Mucosa of rectum (tissue), 2 donors: ENCODE results near the gene RABAC1.
"Not testable (repeated sequence)": the region's sequence is repeated elsewhere in the genome, so short reads cannot be mapped to it uniquely, and the experiment has no call there.

Experiments used
- H3K27ac ChIP-seq, 2 donors: one replicate each; pipeline ENCODE4 v1.7.0; 2013; ENCODE audit warnings: inconsistent platforms in 2 of 2, low read depth in 2 of 2, low read length in 2 of 2
- H3K27me3 ChIP-seq, 2 donors: one replicate each; pipeline ENCODE4 v1.7.0; 2013; ENCODE audit warnings: low read length in 2 of 2; ENCODE audit not compliant: control insufficient read depth in 2 of 2, insufficient read depth in 2 of 2
- H3K36me3 ChIP-seq, 2 donors: one replicate each; pipeline ENCODE4 v1.7.0; 2013; ENCODE audit warnings: low read length in 2 of 2; ENCODE audit not compliant: control insufficient read depth in 2 of 2, insufficient read depth in 2 of 2
- H3K4me1 ChIP-seq, 2 donors: one replicate each; pipeline ENCODE4 v1.7.0; 2013; ENCODE audit warnings: low read length in 2 of 2, mild to moderate bottlenecking in 1 of 2; ENCODE audit not compliant: control insufficient read depth in 2 of 2, insufficient read depth in 2 of 2
- H3K4me3 ChIP-seq, 2 donors: one replicate each; pipeline ENCODE4 v1.7.0; 2013; ENCODE audit warnings: low read length in 2 of 2
- H3K9ac ChIP-seq, 2 donors: one replicate each; pipeline ENCODE4 v1.7.0; 2013; ENCODE audit warnings: low read length in 2 of 2, low read depth in 1 of 2, mild to moderate bottlenecking in 1 of 2
- H3K9me3 ChIP-seq, 2 donors: one replicate each; pipeline ENCODE4 v1.7.0; 2013; ENCODE audit warnings: low read length in 2 of 2; ENCODE audit not compliant: control insufficient read depth in 2 of 2
- donor health status: healthy.
- donor health status: Normal muscosa, but diverticular disease.

Gene RABAC1

GRCh38 chr19:41995959-41996797 lies 37.1 kb upstream of the RABAC1 start:
- Histone ChIP-seq H3K27ac (no peak overlapping the region), H3K36me3 (no peaks in the 10 kb centered on the region), H3K4me3 (no peak overlapping the region), H3K27me3 (peaks cover 48 to 62% of the 10 kb centered on the region in 2 donors), H3K9me3 (no peaks in the 10 kb centered on the region), H3K9ac (no peak overlapping the region), H3K4me1 (peaks cover 0 to 4% of the 10 kb centered on the region in 2 donors)

DNA sequence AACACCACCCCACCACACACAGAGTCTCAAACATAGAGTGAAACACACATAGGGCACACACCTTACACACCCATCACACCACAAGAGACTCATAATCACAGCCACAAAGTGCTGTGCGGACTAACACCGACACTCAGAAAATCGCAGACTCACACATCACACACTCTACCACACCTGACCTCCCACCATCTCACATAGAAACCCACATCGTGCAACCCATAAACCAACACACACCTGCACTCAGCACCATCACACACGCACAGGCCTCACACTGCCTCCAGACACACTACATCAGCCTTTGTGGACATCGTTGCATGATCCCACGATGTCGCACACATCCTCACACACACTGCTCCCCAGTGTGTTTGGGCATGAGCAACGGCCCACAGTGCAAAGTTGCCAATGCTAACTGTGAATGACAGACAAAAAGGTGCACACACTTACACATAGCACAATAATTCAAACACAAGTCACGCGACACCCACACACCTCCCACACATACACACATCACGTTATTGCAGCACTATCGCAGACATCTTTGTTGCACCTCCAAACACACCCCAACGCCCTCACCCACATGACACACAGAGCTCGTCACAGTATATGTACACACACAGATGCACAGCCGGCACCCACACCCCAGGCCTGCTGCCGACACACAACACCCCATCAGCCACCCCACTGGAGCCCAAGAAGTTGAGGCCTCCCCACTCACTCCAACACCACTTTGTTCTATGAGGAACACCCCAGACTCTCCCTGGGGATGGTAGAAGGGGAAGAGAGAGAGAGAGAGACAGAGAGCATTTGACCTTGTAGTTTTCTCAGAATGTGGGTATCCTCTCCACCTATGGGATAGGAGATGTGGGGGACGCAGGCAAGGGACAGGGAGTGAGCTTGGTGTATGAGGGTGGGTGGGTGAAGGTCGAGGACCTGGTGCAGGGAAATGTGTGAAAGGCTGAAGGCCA lies 36.2 kb upstream of the RABAC1 start:
- H3K4me1 ChIP-seq, result peaks cover 0 to 4% of the 10 kb centered on the region in 2 donors
- H3K9ac ChIP-seq, result no peak overlapping the region
- peaks cover 40 to 55% of the 10 kb centered on the region in 2 donors for H3K27me3 ChIP-seq

DNA sequence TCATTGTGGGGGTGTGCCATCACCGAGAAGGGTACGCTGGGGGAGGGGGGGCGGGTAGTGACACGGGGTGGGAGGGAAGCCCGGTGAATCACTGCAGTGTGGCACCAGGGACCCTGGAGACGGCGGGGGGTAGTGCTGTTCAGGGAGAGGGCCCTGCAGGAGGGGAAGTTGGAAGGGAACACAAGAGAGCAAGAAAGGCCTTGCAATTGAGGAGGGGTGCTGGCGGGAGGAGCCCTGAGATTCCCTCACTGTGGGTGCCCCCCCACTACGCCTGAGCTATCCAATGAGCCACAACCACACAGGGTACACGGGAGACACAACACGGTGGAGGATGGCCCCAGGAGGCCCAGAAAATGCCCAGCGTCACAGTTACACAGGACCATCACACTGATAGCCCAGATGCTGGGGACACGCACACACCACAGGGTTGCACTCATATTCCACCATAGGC lies 35.4 kb upstream of the RABAC1 start:
- H3K4me3 ChIP-seq, result no peak overlapping the region
- H3K36me3 ChIP-seq, result no peaks in the 10 kb centered on the region
- peaks cover 34 to 48% of the 10 kb centered on the region in 2 donors for H3K27me3 ChIP-seq
- peaks cover 0 to 4% of the 10 kb centered on the region in 2 donors for H3K4me1 ChIP-seq
- H3K27ac ChIP-seq, result no peak overlapping the region
- no peak overlapping the region for H3K9ac ChIP-seq
- no peaks in the 10 kb centered on the region for H3K9me3 ChIP-seq

More for the DNA sequence above, 36.2 kb upstream of the RABAC1 start:
- no peak overlapping the region for H3K27ac ChIP-seq
- H3K9me3 ChIP-seq, result no peaks in the 10 kb centered on the region
- no peak overlapping the region for H3K4me3 ChIP-seq
- H3K36me3 ChIP-seq, result no peaks in the 10 kb centered on the region

DNA sequence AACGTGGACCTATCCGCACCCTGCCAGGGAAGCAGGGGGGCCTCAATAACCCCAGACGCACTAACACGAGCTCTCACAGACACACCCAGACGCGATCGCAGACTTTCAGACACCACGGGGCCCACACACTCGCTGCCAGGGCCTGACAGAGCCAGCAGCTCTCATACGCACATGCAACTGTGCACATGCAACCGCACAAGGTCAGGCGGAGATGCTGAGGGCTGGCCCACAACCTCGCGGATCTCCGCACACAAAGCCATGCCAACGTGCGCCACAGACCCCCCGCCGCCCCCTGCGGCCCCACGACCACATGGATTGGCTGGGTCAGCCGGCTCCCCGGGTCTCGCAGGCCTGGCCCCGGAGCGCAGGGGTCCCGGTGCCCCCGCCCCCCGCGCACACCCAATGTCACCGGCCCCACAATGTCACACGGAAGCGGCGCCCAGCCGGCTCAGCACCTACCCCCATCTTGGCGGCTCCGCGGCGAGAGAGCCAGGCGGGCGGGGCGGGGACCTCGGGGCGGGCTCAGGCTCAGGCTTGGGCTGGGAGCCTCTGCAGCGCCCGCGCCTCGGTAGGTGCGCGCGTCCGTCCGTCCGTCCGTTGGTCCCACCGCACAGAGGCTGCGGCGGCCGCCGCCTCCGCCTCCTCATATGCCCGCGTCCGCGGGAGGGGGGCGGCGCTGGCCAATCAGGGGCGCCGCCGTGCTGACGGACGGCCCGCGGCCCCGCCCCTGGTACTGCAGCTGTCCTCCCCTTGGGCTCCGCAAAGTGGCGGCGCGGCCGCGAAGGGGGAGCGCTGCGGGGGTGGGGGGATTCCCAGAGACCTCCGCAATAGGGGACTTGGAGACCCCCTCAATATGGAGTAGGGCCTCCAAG lies 34.7 kb upstream of the RABAC1 start, which contains the start of gene ATP1A3:
Gene ATP1A3, minus strand, starts transcription at position 619 of the 872 bp plus-strand sequence. Its CDS starts 154 bp downstream, at position 465.
- Histone ChIP-seq H3K9me3 (no peaks in the 10 kb centered on the region), H3K36me3 (no peaks in the 10 kb centered on the region), H3K27ac (no peak within 1 kb of the TSS), H3K4me3 (peak within 1 kb of the TSS; percentile 16 to 60), H3K4me1 (peaks cover 0 to 4% of the 10 kb centered on the region in 2 donors), H3K9ac (no peak within 1 kb of the TSS), H3K27me3 (peaks cover 33 to 43% of the 10 kb centered on the region in 2 donors)

DNA sequence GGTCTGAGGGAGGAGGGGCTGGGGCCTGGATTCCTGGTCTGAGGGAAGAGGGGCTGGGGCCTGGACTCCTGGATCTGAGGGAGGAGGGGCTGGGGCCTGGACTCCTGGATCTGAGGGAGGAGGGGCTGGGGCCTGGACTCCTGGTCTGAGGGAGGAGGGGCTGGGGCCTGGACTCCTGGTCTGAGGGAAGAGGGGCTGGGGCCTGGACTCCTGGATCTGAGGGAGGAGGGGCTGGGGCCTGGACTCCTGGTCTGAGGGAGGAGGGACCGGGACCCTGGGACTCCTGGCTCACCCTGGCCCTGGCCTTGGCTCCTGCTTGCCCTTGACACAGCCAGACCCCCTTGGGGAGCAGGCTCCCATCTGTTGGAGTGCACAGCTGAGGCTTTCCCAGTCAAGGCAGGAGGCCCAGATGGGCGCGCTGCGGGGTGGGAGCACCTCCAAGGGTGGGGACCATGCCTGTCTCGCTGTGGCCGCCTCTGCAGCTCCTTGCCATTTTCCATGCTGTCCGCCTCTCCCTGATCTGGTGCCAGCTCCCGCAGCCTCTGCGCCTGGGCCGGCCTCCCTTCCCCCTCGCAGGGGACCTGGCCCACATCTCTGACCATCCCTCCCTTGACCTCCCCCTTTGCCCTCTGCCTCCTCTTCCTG lies 32.9 kb upstream of the RABAC1 start:
- not testable (repeated sequence) for H3K36me3 ChIP-seq, H3K4me1 ChIP-seq, H3K27ac ChIP-seq, H3K9ac ChIP-seq, H3K9me3 ChIP-seq, H3K4me3 ChIP-seq
- H3K27me3 ChIP-seq, result peaks cover 28 to 35% of the 10 kb centered on the region in 2 donors

GRCh38 chr19:41991025-41991424 lies 31.9 kb upstream of the RABAC1 start:
- H3K27me3 ChIP-seq, result peaks cover 21 to 28% of the 10 kb centered on the region in 2 donors
- H3K4me1 ChIP-seq, result peaks cover 0 to 4% of the 10 kb centered on the region in 2 donors
- H3K27ac ChIP-seq, result no peak overlapping the region
- H3K9ac ChIP-seq, result no peak overlapping the region
- H3K4me3 ChIP-seq, result no peak overlapping the region
- H3K36me3 ChIP-seq, result no peaks in the 10 kb centered on the region
- no peaks in the 10 kb centered on the region for H3K9me3 ChIP-seq

- H3K9ac ChIP-seq, result no peak overlapping the region
- H3K9me3 ChIP-seq, result no peaks in the 10 kb centered on the region
- no peak overlapping the region for H3K27ac ChIP-seq
- H3K27me3 ChIP-seq, result peaks cover 17 to 24% of the 10 kb centered on the region in 2 donors
- H3K36me3 ChIP-seq, result no peaks in the 10 kb centered on the region
- no peak overlapping the region for H3K4me3 ChIP-seq
- peaks cover 0 to 4% of the 10 kb centered on the region in 2 donors for H3K4me1 ChIP-seq
Observed at GRCh38 chr19:41990615-41991014, 31.5 kb upstream of the RABAC1 start.

DNA sequence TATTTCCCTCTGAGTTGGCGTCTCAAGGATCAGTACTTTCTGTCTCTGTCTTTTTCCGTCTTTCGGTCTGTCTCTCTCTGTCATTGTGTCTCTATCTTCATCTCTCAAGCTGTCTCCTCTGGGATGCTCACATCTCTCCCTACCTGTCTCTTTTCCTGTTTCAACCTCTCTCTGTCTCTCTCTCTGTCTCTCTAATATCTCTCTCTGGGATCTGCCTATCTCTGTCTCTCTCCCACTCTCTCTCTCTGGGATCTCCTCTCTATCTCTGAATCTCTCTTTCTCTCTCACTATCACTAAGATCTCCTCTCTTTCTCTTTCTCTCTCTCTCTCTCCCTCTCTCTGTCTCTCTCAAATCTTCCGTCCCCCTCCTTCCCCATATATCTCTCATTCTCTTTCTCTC lies 30.9 kb upstream of the RABAC1 start:
- H3K27ac ChIP-seq, result no peak overlapping the region
- H3K36me3 ChIP-seq, result no peaks in the 10 kb centered on the region
- H3K27me3 ChIP-seq, result peaks cover 13 to 18% of the 10 kb centered on the region in 2 donors

DNA sequence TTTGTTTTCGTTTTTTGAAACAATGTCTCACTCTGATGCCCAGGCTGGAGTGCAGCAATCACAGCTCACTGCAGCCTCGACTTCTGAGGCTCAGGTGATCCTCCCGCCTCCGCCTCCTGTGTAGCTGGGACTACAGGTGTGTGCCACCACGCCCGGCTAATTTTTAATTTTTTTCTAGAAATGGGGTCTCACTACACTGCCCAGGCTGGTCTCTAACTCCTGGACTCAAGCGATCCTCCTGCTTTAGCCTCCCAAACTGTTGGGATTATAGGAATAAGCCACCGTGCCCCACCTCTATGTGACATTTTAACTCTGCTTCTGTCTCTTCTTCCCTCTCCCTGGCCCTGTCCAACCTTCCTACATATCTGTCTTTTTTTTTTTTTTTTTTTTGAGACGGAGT lies 29.8 kb upstream of the RABAC1 start:
- no peak overlapping the region for H3K9ac ChIP-seq
- H3K4me1 ChIP-seq, result peaks cover 0 to 4% of the 10 kb centered on the region in 2 donors
- no peak overlapping the region for H3K4me3 ChIP-seq
- no peaks in the 10 kb centered on the region for H3K36me3 ChIP-seq
- no peak overlapping the region for H3K27ac ChIP-seq
- no peaks in the 10 kb centered on the region for H3K9me3 ChIP-seq
- H3K27me3 ChIP-seq, result peaks cover 7 to 13% of the 10 kb centered on the region in 2 donors

More for the DNA sequence above, 30.9 kb upstream of the RABAC1 start:
- no peak overlapping the region for H3K4me3 ChIP-seq
- peaks cover 0 to 4% of the 10 kb centered on the region in 2 donors for H3K4me1 ChIP-seq
- H3K9me3 ChIP-seq, result no peaks in the 10 kb centered on the region
- no peak overlapping the region for H3K9ac ChIP-seq
